Measurements from ENCODE around the gene STT3B. TPM values are rescaled to one million over a fixed set of nuclear protein-coding genes. Genes with fewer than 3 reads are reported as not detected.

The STT3B gene
- total and polyA plus RNA-seq, 12 donors, result 37.7 to 113 (median 92.3) TPM

GRCh38 chr3:31536497-31536896, 3.8 kb downstream of the STT3B start:
- Histone ChIP-seq H3K27ac (no peak overlapping the region), H3K4me1 (peaks cover 0 to 73% (median 48%) of the 10 kb centered on the region in 9 donors), H3K4me3 (peak overlapping the region in 1 of 10 donors; percentile 90), H3K9me3 (no peaks in the 10 kb centered on the region), H3K27me3 (no peaks in the 10 kb centered on the region), H3K36me3 (peaks cover 0 to under 1% (median 0%) of the 10 kb centered on the region in 9 donors)
- no peak for TF ChIP-seq CTCF (IDR thresholded peaks at IDR 0.05)
- ATAC-seq, result no peak
- intact Hi-C loops (cut with DNase I), result loop anchor here in 1 of 10 donors (10.0 kb wide), 1 partner anchor 428 kb away; no protein-coding TSS in a partner anchor
- WGBS, 2 donors, result 16 to 17% methylated on average over 2 of the region's 2 CpGs
- DNase-seq, result no peak

GRCh38 chr3:31538801-31539200, 6.1 kb downstream of the STT3B start:
- ATAC-seq, result no peak
- no peak for DNase-seq
- Histone ChIP-seq H3K4me1 (peaks cover 0 to 94% (median 48%) of the 10 kb centered on the region in 9 donors), H3K27ac (no peak overlapping the region), H3K9me3 (no peaks in the 10 kb centered on the region), H3K27me3 (no peaks in the 10 kb centered on the region), H3K4me3 (no peak overlapping the region), H3K36me3 (peaks cover 0 to 8% (median 0%) of the 10 kb centered on the region in 9 donors)
- WGBS, 2 donors, result 87 to 89% methylated on average over 2 of the region's 2 CpGs
- intact Hi-C loops (cut with DNase I), result loop anchor here in 1 of 10 donors (10.0 kb wide), 1 partner anchor 426 kb away; no protein-coding TSS in a partner anchor
- no peak for TF ChIP-seq CTCF (IDR thresholded peaks at IDR 0.05)

- TF ChIP-seq CTCF (IDR thresholded peaks at IDR 0.05), result no peak
- H3K27ac ChIP-seq, result no peak overlapping the region
- no peaks in the 10 kb centered on the region for H3K27me3 ChIP-seq
- intact Hi-C loops (cut with DNase I), result loop anchor here in 1 of 10 donors (10.0 kb wide), 1 partner anchor 426 kb away; no protein-coding TSS in a partner anchor
- H3K4me3 ChIP-seq, result no peak overlapping the region
- 81 to 82% methylated on average over 1 of the region's 1 CpG for WGBS, 2 donors
- H3K36me3 ChIP-seq, result peaks cover 0 to 8% (median 0%) of the 10 kb centered on the region in 9 donors
- ATAC-seq (no peak), DNase-seq (no peak)
- H3K9me3 ChIP-seq, result no peaks in the 10 kb centered on the region
- H3K4me1 ChIP-seq, result peaks cover 0 to 97% (median 48%) of the 10 kb centered on the region in 9 donors
Measured at GRCh38 chr3:31539275-31539674, 6.5 kb downstream of the STT3B start.

- Histone ChIP-seq H3K36me3 (peaks cover 0 to 8% (median 0%) of the 10 kb centered on the region in 9 donors), H3K4me3 (no peak overlapping the region), H3K4me1 (peaks cover 0 to 97% (median 45%) of the 10 kb centered on the region in 9 donors), H3K27ac (no peak overlapping the region), H3K27me3 (no peaks in the 10 kb centered on the region), H3K9me3 (no peaks in the 10 kb centered on the region)
- ATAC-seq, result no peak
- TF ChIP-seq CTCF (IDR thresholded peaks at IDR 0.05), result no peak
- DNase-seq, result no peak
- intact Hi-C loops (cut with DNase I), result loop anchor here in 3 of 10 donors (5.0 to 10.0 kb wide), 3 partner anchors 224 to 956 kb away; no protein-coding TSS in a partner anchor
- WGBS, 2 donors, result 74 to 76% methylated on average over 2 of the region's 2 CpGs
Measured at GRCh38 chr3:31541089-31541488, 8.4 kb downstream of the STT3B start.
